HepG2 (cell line): ENCODE data around the gene FBXW12. TPM values are rescaled to one million over a fixed set of nuclear protein-coding genes. Genes with fewer than 3 reads are reported as not detected.

Experiments
- polyA plus RNA-seq, 8 experiments: library from polyadenylated mRNA; depleted of rRNA in 3 of 8; stranded (reverse) in 7 of 8; unstranded in 1 of 8; fragments of >200 nt; fragmentation: Illumina TruSeq in 4 of 8; extraction: Trizol in 4 of 8; gene quantifications; 2 replicates each; pipeline versions ENCODE4 v1.2.1 to v1.2.3, GENCODE V29; 2011 to 2016; ENCODE audit warnings: low read depth in 4 of 8, missing spikeins in 1 of 8, mixed read lengths in 1 of 8; ENCODE audit not compliant: insufficient read depth in 1 of 8
- small RNA-seq, 3 experiments: library from RNA; depleted of rRNA; stranded (forward); fragments of <200 nt; gene quantifications; one replicate each; pipeline ENCODE3, GENCODE V24; 2012; ENCODE audit warnings: low read depth in 2 of 3, low replicate concordance in 1 of 3; ENCODE audit not compliant: insufficient read length in 3 of 3, insufficient read depth in 2 of 3
- total RNA-seq, 5 experiments: library from RNA; depleted of rRNA; stranded (reverse); fragments of >200 nt; fragmentation: Illumina TruSeq; extraction: Trizol; gene quantifications; 2 replicates each; pipeline ENCODE4 v1.2.3, GENCODE V29; 2016; ENCODE audit warnings: low read depth in 1 of 5

The FBXW12 gene
- total and polyA plus RNA-seq, 2 of the 13 experiments (the other 11 are each of a cell fraction or from before 2014, with no cell fraction given), result not detected

Small RNA genes lying within 50 kb of the gene (small RNA-seq; reads per million reads assigned to genes)
- gene RN7SL321P, result 0 reads per million in 3 experiments

Other genes starting within 250 kb of the FBXW12 start
- gene CDC25A, start 183.8 kb upstream of the FBXW12 start, total RNA-seq (2016; rRNA removed; fragmentation: Illumina TruSeq; extraction: Trizol), result 45.4 and 54.7 TPM in 2 replicates
- gene CDC25A, start 183.8 kb upstream of the FBXW12 start, polyA plus RNA-seq (2011; rRNA removed), result 6.1 and 7.9 TPM in 2 replicates
- gene CAMP, start 148.7 kb upstream of the FBXW12 start, total RNA-seq (2016; rRNA removed; fragmentation: Illumina TruSeq; extraction: Trizol), result not detected in 2 replicates
- not detected in 2 replicates for gene CAMP, start 148.7 kb upstream of the FBXW12 start, polyA plus RNA-seq (2011; rRNA removed)
- gene ZNF589, start 131.1 kb upstream of the FBXW12 start, total RNA-seq (2016; rRNA removed; fragmentation: Illumina TruSeq; extraction: Trizol), result 5.6 and 7.3 TPM in 2 replicates
- 5.8 and 7.2 TPM in 2 replicates for gene ZNF589, start 131.1 kb upstream of the FBXW12 start, polyA plus RNA-seq (2011; rRNA removed)
- gene NME6, start 70.9 kb upstream of the FBXW12 start, total RNA-seq (2016; rRNA removed; fragmentation: Illumina TruSeq; extraction: Trizol), result 29.3 and 39.3 TPM in 2 replicates
- 31.0 and 35.0 TPM in 2 replicates for gene NME6, start 70.9 kb upstream of the FBXW12 start, polyA plus RNA-seq (2011; rRNA removed)
- gene SPINK8, start 38.6 kb upstream of the FBXW12 start, total RNA-seq (2016; rRNA removed; fragmentation: Illumina TruSeq; extraction: Trizol), result not detected in 2 replicates
- not detected in 2 replicates for gene SPINK8, start 38.6 kb upstream of the FBXW12 start, polyA plus RNA-seq (2011; rRNA removed)
- 25.4 and 86.0 TPM in 2 replicates for gene PLXNB1, start 57.9 kb downstream of the FBXW12 start, total RNA-seq (2016; rRNA removed; fragmentation: Illumina TruSeq; extraction: Trizol)
- 143 and 179 TPM in 2 replicates for gene PLXNB1, start 57.9 kb downstream of the FBXW12 start, polyA plus RNA-seq (2011; rRNA removed)
- 29.4 and 38.3 TPM in 2 replicates for gene CCDC51, start 67.9 kb downstream of the FBXW12 start, total RNA-seq (2016; rRNA removed; fragmentation: Illumina TruSeq; extraction: Trizol)
- gene CCDC51, start 67.9 kb downstream of the FBXW12 start, polyA plus RNA-seq (2011; rRNA removed), result 15.5 and 18.1 TPM in 2 replicates
- gene TMA7, start 68.0 kb downstream of the FBXW12 start, total RNA-seq (2016; rRNA removed; fragmentation: Illumina TruSeq; extraction: Trizol), result 486 and 510 TPM in 2 replicates
- 80.9 and 100 TPM in 2 replicates for gene TMA7, start 68.0 kb downstream of the FBXW12 start, polyA plus RNA-seq (2011; rRNA removed)
- 11.4 and 12.5 TPM in 2 replicates for gene ATRIP, start 74.5 kb downstream of the FBXW12 start, total RNA-seq (2016; rRNA removed; fragmentation: Illumina TruSeq; extraction: Trizol)
- 5.1 and 5.3 TPM in 2 replicates for gene ATRIP, start 74.5 kb downstream of the FBXW12 start, polyA plus RNA-seq (2011; rRNA removed)
- gene SHISA5, start 132.0 kb downstream of the FBXW12 start, total RNA-seq (2016; rRNA removed; fragmentation: Illumina TruSeq; extraction: Trizol), result 74.3 and 91.4 TPM in 2 replicates
- gene SHISA5, start 132.0 kb downstream of the FBXW12 start, polyA plus RNA-seq (2011; rRNA removed), result 75.8 and 83.0 TPM in 2 replicates
- 6.4 and 7.1 TPM in 2 replicates for gene PFKFB4, start 184.6 kb downstream of the FBXW12 start, total RNA-seq (2016; rRNA removed; fragmentation: Illumina TruSeq; extraction: Trizol)
- 103 and 122 TPM in 2 replicates for gene PFKFB4, start 184.6 kb downstream of the FBXW12 start, polyA plus RNA-seq (2011; rRNA removed)
- 0.07 and 0.13 TPM in 2 replicates for gene UCN2, start 191.6 kb downstream of the FBXW12 start, total RNA-seq (2016; rRNA removed; fragmentation: Illumina TruSeq; extraction: Trizol)
- 1.5 and 2.3 TPM in 2 replicates for gene UCN2, start 191.6 kb downstream of the FBXW12 start, polyA plus RNA-seq (2011; rRNA removed)
- 0.55 and 2.7 TPM in 2 replicates for gene COL7A1, start 223.1 kb downstream of the FBXW12 start, total RNA-seq (2016; rRNA removed; fragmentation: Illumina TruSeq; extraction: Trizol)
- gene COL7A1, start 223.1 kb downstream of the FBXW12 start, polyA plus RNA-seq (2011; rRNA removed), result 11.7 and 18.1 TPM in 2 replicates
- 273 and 316 TPM in 2 replicates for gene UQCRC1, start 237.4 kb downstream of the FBXW12 start, total RNA-seq (2016; rRNA removed; fragmentation: Illumina TruSeq; extraction: Trizol)
- 680 and 772 TPM in 2 replicates for gene UQCRC1, start 237.4 kb downstream of the FBXW12 start, polyA plus RNA-seq (2011; rRNA removed)
- 0.31 TPM in 1 of 2 replicates, not detected in the other for gene TMEM89, start 249.6 kb downstream of the FBXW12 start, total RNA-seq (2016; rRNA removed; fragmentation: Illumina TruSeq; extraction: Trizol)
- gene TMEM89, start 249.6 kb downstream of the FBXW12 start, polyA plus RNA-seq (2011; rRNA removed), result 0.30 and 0.59 TPM in 2 replicates